Measurements from ENCODE around the gene SIGLEC8.
"Not testable (repeated sequence)": the region's sequence is repeated elsewhere in the genome, so short reads cannot be mapped to it uniquely, and the experiment has no call there.

SIGLEC8 gene

DNA sequence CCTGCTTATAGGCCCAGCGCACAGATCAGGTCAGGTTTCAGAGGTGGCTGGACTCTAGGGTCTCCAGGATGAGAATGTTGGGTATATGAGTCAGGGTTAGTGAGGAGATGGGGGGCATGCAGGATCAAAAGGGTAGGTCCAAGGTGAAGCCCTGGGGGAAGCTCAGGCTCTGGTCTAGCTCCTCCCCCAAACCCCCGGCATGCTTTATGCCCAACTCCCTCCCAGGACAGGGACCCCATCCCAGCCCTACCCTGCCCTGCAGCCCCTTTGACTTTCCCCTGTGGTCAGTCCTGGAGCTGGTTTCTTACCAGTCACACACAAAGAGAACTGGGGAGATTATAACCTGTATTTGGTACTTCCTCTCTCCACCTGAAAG is 10.3 kb upstream of the SIGLEC8 start:
- TF ChIP-seq, protein P1, sequence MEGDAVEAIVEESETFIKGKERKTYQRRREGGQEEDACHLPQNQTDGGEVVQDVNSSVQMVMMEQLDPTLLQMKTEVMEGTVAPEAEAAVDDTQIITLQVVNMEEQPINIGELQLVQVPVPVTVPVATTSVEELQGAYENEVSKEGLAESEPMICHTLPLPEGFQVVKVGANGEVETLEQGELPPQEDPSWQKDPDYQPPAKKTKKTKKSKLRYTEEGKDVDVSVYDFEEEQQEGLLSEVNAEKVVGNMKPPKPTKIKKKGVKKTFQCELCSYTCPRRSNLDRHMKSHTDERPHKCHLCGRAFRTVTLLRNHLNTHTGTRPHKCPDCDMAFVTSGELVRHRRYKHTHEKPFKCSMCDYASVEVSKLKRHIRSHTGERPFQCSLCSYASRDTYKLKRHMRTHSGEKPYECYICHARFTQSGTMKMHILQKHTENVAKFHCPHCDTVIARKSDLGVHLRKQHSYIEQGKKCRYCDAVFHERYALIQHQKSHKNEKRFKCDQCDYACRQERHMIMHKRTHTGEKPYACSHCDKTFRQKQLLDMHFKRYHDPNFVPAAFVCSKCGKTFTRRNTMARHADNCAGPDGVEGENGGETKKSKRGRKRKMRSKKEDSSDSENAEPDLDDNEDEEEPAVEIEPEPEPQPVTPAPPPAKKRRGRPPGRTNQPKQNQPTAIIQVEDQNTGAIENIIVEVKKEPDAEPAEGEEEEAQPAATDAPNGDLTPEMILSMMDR (IDR thresholded peaks at IDR 0.05; ENCODE audit: low read depth, low read length), result no peak
- H3K4me3 ChIP-seq (replicated peaks in 1 of 2; ENCODE audit: low read depth in 2 of 2, low read length in 2 of 2), result no peak overlapping the region
- no peak for DNase-seq (ENCODE audit: low read depth in 2 of 2)

DNA sequence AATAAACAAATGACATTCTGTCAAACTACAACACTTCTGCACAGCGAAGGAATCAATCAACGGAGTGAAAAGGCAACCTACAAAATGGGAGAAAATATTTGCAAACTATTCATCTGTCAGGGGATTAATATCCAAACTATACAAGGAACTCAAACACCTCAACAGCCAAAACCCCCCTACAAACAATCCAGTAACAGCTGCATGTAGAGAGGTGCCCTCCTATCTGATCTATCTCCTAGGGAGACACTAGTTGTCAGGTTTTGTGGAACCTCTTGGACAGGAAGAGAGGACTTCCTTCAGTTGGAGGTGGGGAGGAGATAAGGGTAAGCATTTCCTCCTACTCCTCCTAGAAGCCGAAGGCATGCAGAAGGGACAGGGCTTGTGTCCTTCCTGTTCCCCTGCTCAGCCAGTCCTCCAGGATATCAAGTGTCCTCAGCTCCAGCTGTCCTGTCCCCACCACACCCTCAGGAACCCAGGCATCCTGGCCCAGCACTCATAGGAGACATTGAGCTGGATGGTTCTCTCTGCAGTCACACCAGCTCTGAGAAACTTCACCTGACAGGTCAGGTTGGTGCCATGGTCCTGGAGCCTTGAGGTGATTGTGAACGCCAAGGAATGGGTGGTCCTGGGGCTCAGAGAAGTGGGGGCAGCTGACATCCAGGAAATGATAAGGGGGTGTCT is 9.8 kb upstream of the SIGLEC8 start:
- DNase-seq (ENCODE audit: low read depth in 2 of 2), result no peak
- TF ChIP-seq, protein P1 (IDR thresholded peaks at IDR 0.05; ENCODE audit: low read depth, low read length), result no peak
- H3K4me3 ChIP-seq (replicated peaks in 1 of 2; ENCODE audit: low read depth in 2 of 2, low read length in 2 of 2), result no peak overlapping the region

DNA sequence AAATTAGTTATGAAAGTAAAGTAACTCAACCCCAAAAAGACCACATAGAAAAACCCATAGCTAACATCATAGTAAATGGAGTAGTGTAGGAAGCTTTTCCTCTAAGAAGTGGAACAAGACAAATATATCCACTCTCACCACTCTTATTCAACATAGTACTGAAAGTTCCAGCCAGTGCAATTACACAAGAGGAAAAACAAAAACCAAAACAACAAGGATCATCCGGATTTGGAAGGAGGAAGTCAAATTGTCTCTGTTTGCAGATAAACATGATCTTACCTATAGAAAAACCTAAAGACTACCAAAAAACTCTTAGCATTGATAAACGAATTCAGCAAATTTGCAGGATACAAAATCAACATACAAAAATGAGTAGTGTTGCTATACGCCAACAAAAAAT is 8.5 kb upstream of the SIGLEC8 start:
- H3K4me3 ChIP-seq (replicated peaks in 1 of 2; ENCODE audit: low read depth in 2 of 2, low read length in 2 of 2), result no peak overlapping the region
- TF ChIP-seq, protein P1 (IDR thresholded peaks at IDR 0.05; ENCODE audit: low read depth, low read length), result no peak
- no peak for DNase-seq (ENCODE audit: low read depth in 2 of 2)

DNA sequence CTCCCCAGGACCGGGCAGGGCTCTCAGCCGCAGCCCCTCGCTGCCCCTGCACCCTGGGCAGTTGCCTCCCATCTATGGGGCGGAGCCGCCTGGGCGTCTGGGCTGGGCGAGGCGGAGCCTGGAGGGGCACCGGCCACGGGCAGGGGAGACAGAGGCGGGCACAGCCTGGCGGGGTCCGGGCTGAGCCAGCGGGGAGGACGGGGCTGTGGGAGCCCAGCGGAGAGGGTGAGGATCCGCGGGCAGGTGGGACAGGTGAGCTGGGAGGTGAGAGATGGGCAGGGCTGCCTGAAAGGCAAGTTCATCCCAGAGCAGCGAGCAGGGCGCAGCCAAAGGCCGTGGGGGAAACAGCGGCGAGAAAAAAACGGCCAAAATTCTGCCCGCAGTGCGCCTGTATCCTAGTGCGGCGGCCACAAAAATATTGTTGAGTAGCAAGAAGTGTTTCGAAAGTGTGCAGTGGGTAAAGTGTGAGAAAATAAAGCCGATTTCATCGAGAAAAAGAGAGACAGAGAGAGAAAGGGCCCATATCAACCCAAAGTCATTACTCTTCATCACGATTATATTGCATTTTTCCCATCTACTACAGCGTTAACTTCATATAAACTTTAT is 5.8 kb upstream of the SIGLEC8 start:
- H3K4me3 ChIP-seq (replicated peaks in 1 of 2; ENCODE audit: low read depth in 2 of 2, low read length in 2 of 2); DNase-seq (ENCODE audit: low read depth in 2 of 2): not testable (repeated sequence)

DNA sequence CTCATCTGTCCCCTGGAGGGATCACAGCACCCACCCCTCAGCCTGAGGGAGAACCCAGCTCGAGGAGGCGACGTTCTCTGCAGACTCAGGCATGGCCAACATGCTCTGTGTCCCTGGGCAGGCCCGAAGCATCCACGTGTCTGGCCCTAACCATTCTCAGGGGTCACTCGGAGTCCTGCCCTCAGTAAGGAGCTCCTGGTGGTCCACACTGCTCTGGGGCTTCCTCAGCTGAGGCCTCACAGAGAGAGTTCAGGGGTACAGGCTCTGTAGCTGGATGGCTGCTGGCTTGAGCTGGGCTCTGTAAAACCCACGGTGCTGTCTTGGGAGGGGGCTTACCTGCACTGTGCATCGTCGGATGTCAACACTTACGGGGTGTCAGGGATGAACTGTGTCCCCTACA is 4.4 kb upstream of the SIGLEC8 start:
- TF ChIP-seq, protein P1 (IDR thresholded peaks at IDR 0.05; ENCODE audit: low read depth, low read length), result no peak
- DNase-seq (ENCODE audit: low read depth in 2 of 2), result no peak
- no peak overlapping the region for H3K4me3 ChIP-seq (replicated peaks in 1 of 2; ENCODE audit: low read depth in 2 of 2, low read length in 2 of 2)

DNA sequence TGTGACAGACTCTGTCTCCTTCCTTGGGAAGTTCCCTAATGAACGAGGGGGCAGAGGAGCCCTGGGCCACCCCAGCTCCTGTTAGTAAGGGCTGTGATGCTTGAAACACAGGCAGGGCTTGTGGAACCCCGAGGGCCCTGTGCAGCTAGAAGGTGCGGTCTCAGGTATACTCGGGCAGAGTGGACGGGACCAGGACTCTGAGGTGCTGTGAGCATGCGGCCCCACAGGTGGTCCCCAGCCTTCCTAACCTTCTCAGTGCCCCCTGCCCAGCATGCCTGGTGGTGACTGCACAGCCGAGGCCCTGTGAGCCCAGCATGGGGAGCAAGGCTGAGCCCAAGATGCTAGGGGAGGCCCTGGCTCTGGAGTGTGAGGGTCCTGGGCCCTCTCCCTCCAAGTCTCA is 4.0 kb upstream of the SIGLEC8 start:
- TF ChIP-seq, protein P1 (IDR thresholded peaks at IDR 0.05; ENCODE audit: low read depth, low read length), result no peak
- H3K4me3 ChIP-seq (replicated peaks in 1 of 2; ENCODE audit: low read depth in 2 of 2, low read length in 2 of 2), result no peak overlapping the region
- no peak for DNase-seq (ENCODE audit: low read depth in 2 of 2)

DNA sequence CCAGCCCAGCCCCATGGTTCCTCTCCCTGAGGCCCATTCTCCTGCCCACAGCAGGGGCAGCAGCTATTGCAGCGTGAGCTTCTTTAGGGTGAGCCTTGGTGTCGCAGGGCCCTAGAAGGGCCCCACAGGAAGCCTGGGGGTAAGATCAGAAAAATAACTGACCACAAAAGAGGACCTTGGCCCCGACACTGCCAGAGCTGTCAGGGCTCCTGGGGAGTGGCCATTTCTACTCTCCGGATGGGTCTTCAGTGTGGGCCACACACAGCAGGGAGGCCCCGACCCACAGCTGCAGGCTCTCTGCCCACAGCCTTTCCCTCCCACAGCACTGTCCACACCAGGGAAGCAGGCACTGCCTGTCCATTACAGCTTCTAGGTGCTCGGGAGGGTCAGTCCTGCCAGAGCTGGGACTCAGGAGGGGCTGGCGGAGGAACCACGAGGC is 3.5 kb upstream of the SIGLEC8 start:
- TF ChIP-seq, protein P1 (IDR thresholded peaks at IDR 0.05; ENCODE audit: low read depth, low read length), result no peak
- no peak for DNase-seq (ENCODE audit: low read depth in 2 of 2)

More for the DNA sequence above, 3.5 kb upstream of the SIGLEC8 start:
- H3K4me3 ChIP-seq (replicated peaks in 1 of 2; ENCODE audit: low read depth in 2 of 2, low read length in 2 of 2), result no peak overlapping the region
